H9 (cell line): Measurements from ENCODE around the gene KRTAP9-8. TPM values are rescaled to one million over a fixed set of nuclear protein-coding genes. Genes with fewer than 3 reads are reported as not detected.
"Not testable (repeated sequence)": the region's sequence is repeated elsewhere in the genome, so short reads cannot be mapped to it uniquely, and the experiment has no call there.

Source experiments
- DNase-seq: peaks from one replicate; pipeline ENCODE4 v3.0.0-alpha.2; 2017
- H2AFZ ChIP-seq: one replicate; pipeline ENCODE4 v1.6.1; 2013; ENCODE audit warnings: mild to moderate bottlenecking, low read length, control low read depth, moderate library complexity
- H2AK5ac ChIP-seq: 2 replicates; pipeline ENCODE4 v1.6.1; 2013; ENCODE audit warnings: low read length, control low read depth, mixed read lengths; ENCODE audit not compliant: insufficient read length
- H2BK120ac ChIP-seq: one replicate; pipeline ENCODE4 v1.6.1; 2013; ENCODE audit warnings: low read depth, mild to moderate bottlenecking, low read length, control low read depth, inconsistent platforms; ENCODE audit not compliant: poor library complexity, severe bottlenecking
- H2BK12ac ChIP-seq: 2 replicates; pipeline ENCODE4 v1.6.1; 2013; ENCODE audit warnings: low read length, control low read depth, mixed read lengths, low read depth; ENCODE audit not compliant: insufficient read length
- H2BK15ac ChIP-seq: 2 replicates; pipeline ENCODE4 v1.6.1; 2013; ENCODE audit warnings: low read depth, low read length, control low read depth
- H2BK20ac ChIP-seq: one replicate; pipeline ENCODE4 v1.6.1; 2013; ENCODE audit warnings: low read depth, mild to moderate bottlenecking, low read length, control low read depth, inconsistent platforms; ENCODE audit not compliant: poor library complexity, severe bottlenecking
- H2BK5ac ChIP-seq: 2 replicates; pipeline ENCODE4 v1.6.1; 2013; ENCODE audit warnings: low read length, control low read depth, mixed read lengths; ENCODE audit not compliant: insufficient read length
- H3K14ac ChIP-seq: 2 replicates; pipeline ENCODE4 v1.6.1; 2013; ENCODE audit warnings: low read length, control low read depth; ENCODE audit not compliant: insufficient read depth
- H3K18ac ChIP-seq: 2 replicates; pipeline ENCODE4 v1.6.1; 2013; ENCODE audit warnings: low read depth, mild to moderate bottlenecking, mixed read lengths, low read length, control low read depth; ENCODE audit not compliant: insufficient read length
- H3K23ac ChIP-seq: 2 replicates; pipeline ENCODE4 v1.6.1; 2013; ENCODE audit warnings: low read length, control low read depth, mixed read lengths, low read depth; ENCODE audit not compliant: insufficient read length
- H3K23me2 ChIP-seq: 2 replicates; pipeline ENCODE4 v1.6.1; 2013; ENCODE audit warnings: low read depth, mild to moderate bottlenecking, mixed read lengths, low read length, control low read depth; ENCODE audit not compliant: insufficient read length, poor library complexity, severe bottlenecking
- H3K27ac ChIP-seq: 2 replicates; pipeline ENCODE4 v1.5.1; 2013; ENCODE audit warnings: low read length, control low read depth, mixed read lengths, low read depth; ENCODE audit not compliant: insufficient read length
- H3K27me3 ChIP-seq: 2 replicates; pipeline ENCODE4 v1.6.1; 2013; ENCODE audit warnings: low read length, control low read depth, inconsistent platforms; ENCODE audit not compliant: insufficient read depth
- H3K4ac ChIP-seq: 2 replicates; pipeline ENCODE4 v1.6.1; 2013; ENCODE audit warnings: low read depth, mild to moderate bottlenecking, control low read depth, inconsistent platforms, low read length, moderate library complexity
- H3K4me1 ChIP-seq: 2 replicates; pipeline ENCODE4 v1.6.1; 2013; ENCODE audit warnings: low read length, control low read depth, inconsistent platforms; ENCODE audit not compliant: insufficient read depth
- H3K4me2 ChIP-seq: 2 replicates; pipeline ENCODE4 v1.6.1; 2013; ENCODE audit warnings: low read length, control low read depth, mixed read lengths; ENCODE audit not compliant: insufficient read length, insufficient read depth
- H3K56ac ChIP-seq: 2 replicates; pipeline ENCODE4 v1.6.1; 2013; ENCODE audit warnings: low read depth, mild to moderate bottlenecking, mixed read lengths, low read length, control low read depth; ENCODE audit not compliant: insufficient read length
- H3K79me1 ChIP-seq: 2 replicates; pipeline ENCODE4 v1.6.1; 2013; ENCODE audit warnings: low read depth, mild to moderate bottlenecking, moderate library complexity, low read length, control low read depth, inconsistent platforms; ENCODE audit not compliant: insufficient read depth, poor library complexity, severe bottlenecking
- H3K79me2 ChIP-seq: 2 replicates; pipeline ENCODE4 v1.6.1; 2013; ENCODE audit warnings: low read length, control low read depth, inconsistent platforms; ENCODE audit not compliant: insufficient read depth
- H3K9ac ChIP-seq: 2 replicates; pipeline ENCODE4 v1.6.1; 2013; ENCODE audit warnings: low read length, control low read depth, mixed read lengths; ENCODE audit not compliant: insufficient read length; ENCODE audit errors: extremely low read depth
- H3K9me3 ChIP-seq: one replicate; pipeline ENCODE4 v1.6.1; 2013; ENCODE audit warnings: low read depth, low read length, inconsistent platforms; ENCODE audit not compliant: control insufficient read depth
- H3T11ph ChIP-seq: one replicate; pipeline ENCODE4 v1.6.1; 2013; ENCODE audit warnings: mild to moderate bottlenecking, low read length, control low read depth, inconsistent platforms
- H4K20me1 ChIP-seq: one replicate; pipeline ENCODE4 v1.6.1; 2013; ENCODE audit not compliant: control insufficient read depth, insufficient read length, insufficient read depth
- H4K5ac ChIP-seq: 2 replicates; pipeline ENCODE4 v1.6.1; 2013; ENCODE audit warnings: low read depth, mild to moderate bottlenecking, mixed read lengths, low read length, control low read depth; ENCODE audit not compliant: insufficient read length
- H4K8ac ChIP-seq: replicated peaks from 2 replicates; pipeline ENCODE4 v1.6.1; 2013; ENCODE audit warnings: low read length, control low read depth, mixed read lengths, low read depth; ENCODE audit not compliant: insufficient read length
- H4K91ac ChIP-seq: 2 replicates; pipeline ENCODE4 v1.6.1; 2013; ENCODE audit warnings: low read depth, mild to moderate bottlenecking, moderate library complexity, mixed read lengths, low read length, control low read depth; ENCODE audit not compliant: insufficient read length
- H3K27ac Mint-ChIP-seq, 3 experiments: 2 replicates in 2 of 3; 3 replicates in 1 of 3; pipeline ENCODE4 v1.8.0; 2020 to 2021; ENCODE audit warnings: mixed read lengths in 3 of 3, mild to moderate bottlenecking in 1 of 3, moderate library complexity in 1 of 3
- H3K27me3 Mint-ChIP-seq: 2 replicates; pipeline ENCODE4 v1.8.0; 2021; ENCODE audit warnings: low read depth, mild to moderate bottlenecking, moderate library complexity, mixed read lengths
- H3K36me3 Mint-ChIP-seq, 3 experiments: 2 replicates in 2 of 3; 3 replicates in 1 of 3; pipeline ENCODE4 v1.8.0; 2020 to 2021; ENCODE audit warnings: low read depth in 3 of 3, mixed read lengths in 3 of 3; ENCODE audit not compliant: insufficient read depth in 1 of 3
- H3K4me1 Mint-ChIP-seq, 2 experiments: 2 replicates each; pipeline ENCODE4 v1.8.0; 2020; ENCODE audit warnings: mixed read lengths in 2 of 2
- H3K4me3 Mint-ChIP-seq, 2 experiments: 2 replicates in 1 of 2; 3 replicates in 1 of 2; pipeline ENCODE4 v1.8.0; 2020 to 2021; ENCODE audit warnings: mild to moderate bottlenecking in 2 of 2, mixed read lengths in 2 of 2, moderate library complexity in 1 of 2
- H3K9me3 Mint-ChIP-seq, 2 experiments: 2 replicates in 1 of 2; 3 replicates in 1 of 2; pipeline ENCODE4 v1.8.0; 2020; ENCODE audit warnings: mild to moderate bottlenecking in 2 of 2, mixed read lengths in 2 of 2, moderate library complexity in 1 of 2
- WGBS: extraction: QIAGEN DNeasy Blood & Tissue Kit; methylation state at CpG from one replicate; pipeline ENCODE4 v1.1.7; 2013; ENCODE audit warnings: missing lambda C conversion rate, low lambda C conversion rate, mixed read lengths; ENCODE audit not compliant: insufficient read length; ENCODE audit errors: extremely low coverage; 5-methylcytosine and 5-hydroxymethylcytosine counted together
- long read RNA-seq: library from polyadenylated mRNA; unstranded; transcript quantifications from one replicate; pipeline ENCODE4 v2.0.0, GENCODE V29; 2020
- total RNA-seq: library from RNA; stranded (reverse); gene quantifications from 2 replicates; pipeline ENCODE4 v1.2.1, GENCODE V29; 2021

The KRTAP9-8 gene
- not detected in 2 replicates for total RNA-seq
- long read RNA-seq: 0 reads

DNA sequence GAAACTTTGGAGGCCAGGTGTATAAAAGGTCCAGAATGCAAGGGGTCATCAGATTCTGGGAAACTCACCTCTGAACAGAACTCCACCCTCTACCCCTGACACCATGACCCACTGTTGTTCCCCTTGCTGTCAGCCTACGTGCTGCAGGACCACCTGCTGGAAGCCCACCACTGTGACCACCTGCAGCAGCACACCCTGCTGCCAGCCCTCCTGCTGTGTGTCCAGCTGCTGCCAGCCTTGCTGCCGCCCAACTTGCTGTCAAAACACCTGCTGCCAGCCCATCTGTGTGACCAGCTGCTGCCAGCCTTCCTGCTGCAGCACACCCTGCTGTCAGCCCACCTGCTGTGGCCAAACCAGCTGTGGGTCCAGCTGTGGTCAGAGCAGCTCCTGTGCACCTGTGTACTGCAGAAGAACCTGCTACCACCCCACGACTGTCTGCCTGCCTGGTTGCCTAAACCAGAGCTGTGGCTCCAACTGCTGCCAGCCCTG is at the start of gene KRTAP9-8:
Gene KRTAP9-8, plus strand, starts transcription at position 51 of the 489 bp plus-strand sequence. Its CDS starts 53 bp downstream, at position 104.
- H3K36me3 Mint-ChIP-seq, H2BK5ac ChIP-seq, H3K18ac ChIP-seq, H3K79me1 ChIP-seq, H2BK15ac ChIP-seq, H3K14ac ChIP-seq, H3K4me1 ChIP-seq, H4K91ac ChIP-seq, H4K5ac ChIP-seq, H2BK120ac ChIP-seq, H2AFZ ChIP-seq, H3K27ac Mint-ChIP-seq, H3K23ac ChIP-seq, H3K23me2 ChIP-seq, H4K8ac ChIP-seq, H3T11ph ChIP-seq, H3K27me3 ChIP-seq, H3K9me3 ChIP-seq, H3K4me3 Mint-ChIP-seq, H2BK12ac ChIP-seq, H3K56ac ChIP-seq, H3K4ac ChIP-seq, H3K9ac ChIP-seq, DNase-seq, H3K4me1 Mint-ChIP-seq, H2BK20ac ChIP-seq, H3K79me2 ChIP-seq, H3K27ac ChIP-seq, H4K20me1 ChIP-seq, H3K4me2 ChIP-seq, H2AK5ac ChIP-seq: not testable (repeated sequence)
- WGBS: no CpG with 5 or more reads among the region's 3 CpGs
- peaks cover 14 to 17% of the 10 kb centered on the region in 2 experiments for H3K9me3 Mint-ChIP-seq
- H3K27me3 Mint-ChIP-seq: peaks cover 14% of the 10 kb centered on the region

DNA sequence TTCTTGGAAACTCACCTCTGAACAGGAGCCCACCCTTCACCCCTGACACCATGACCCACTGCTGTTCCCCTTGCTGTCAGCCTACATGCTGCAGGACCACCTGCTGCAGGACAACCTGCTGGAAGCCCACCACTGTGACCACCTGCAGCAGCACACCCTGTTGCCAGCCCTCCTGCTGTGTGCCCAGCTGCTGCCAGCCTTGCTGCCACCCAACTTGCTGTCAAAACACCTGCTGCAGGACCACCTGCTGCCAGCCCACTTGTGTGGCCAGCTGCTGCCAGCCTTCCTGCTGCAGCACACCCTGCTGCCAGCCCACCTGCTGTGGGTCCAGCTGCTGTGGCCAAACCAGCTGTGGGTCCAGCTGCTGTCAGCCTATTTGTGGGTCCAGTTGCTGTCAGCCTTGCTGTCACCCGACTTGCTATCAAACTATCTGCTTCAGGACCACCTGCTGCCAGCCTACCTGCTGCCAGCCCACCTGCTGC is 47.9 kb upstream of the KRTAP9-8 start, which contains the start of gene KRTAP9-1:
Gene KRTAP9-1, plus strand, starts transcription at position 51 of the 482 bp plus-strand sequence. Its CDS starts 0 bp downstream, at position 51.
- not testable (repeated sequence) for H3T11ph ChIP-seq, H3K36me3 Mint-ChIP-seq, H4K8ac ChIP-seq, H3K4me1 Mint-ChIP-seq, H2AK5ac ChIP-seq, H2AFZ ChIP-seq, H3K4me1 ChIP-seq, H2BK12ac ChIP-seq, H2BK20ac ChIP-seq, H2BK15ac ChIP-seq, H4K91ac ChIP-seq, H4K20me1 ChIP-seq, H3K9me3 Mint-ChIP-seq, H3K27ac Mint-ChIP-seq, H3K56ac ChIP-seq, H3K4me3 Mint-ChIP-seq, H3K9me3 ChIP-seq, H3K4ac ChIP-seq, H2BK5ac ChIP-seq, H3K27me3 Mint-ChIP-seq, H3K79me1 ChIP-seq, H3K27me3 ChIP-seq, H3K4me2 ChIP-seq, H3K23ac ChIP-seq, H3K79me2 ChIP-seq, H3K18ac ChIP-seq, H3K9ac ChIP-seq, H3K27ac ChIP-seq, DNase-seq, H3K23me2 ChIP-seq, H4K5ac ChIP-seq, H2BK120ac ChIP-seq
- H3K14ac ChIP-seq: peak within 1 kb of the TSS; percentile 51; the same call in 1 of the 2 replicates
- WGBS: no CpG with 5 or more reads among the region's 1 CpG
